Peyer's patch (tissue), 4 donors: Measurements from ENCODE around the gene GSTT4.

Experiments
- POLR2A ChIP-seq, 2 donors: fragments of 450-650 bp; IDR thresholded peaks; one replicate each; pipeline ENCODE4 v1.5.1; 2017; ENCODE audit warnings: antibody characterized with exemption in 2 of 2, mild to moderate bottlenecking in 2 of 2, moderate library complexity in 2 of 2
- TF ChIP-seq, protein P1 (sequence below), 6 experiments: fragments of 450-650 bp in 4 of 6; fragments of 200-600 bp in 2 of 6; sonication (generic) in 1 of 6; IDR thresholded peaks; one replicate each; pipeline ENCODE4 v1.5.1; 2017 to 2019; ENCODE audit warnings: antibody characterized with exemption in 6 of 6, mild to moderate bottlenecking in 3 of 6, moderate library complexity in 1 of 6

DNA sequence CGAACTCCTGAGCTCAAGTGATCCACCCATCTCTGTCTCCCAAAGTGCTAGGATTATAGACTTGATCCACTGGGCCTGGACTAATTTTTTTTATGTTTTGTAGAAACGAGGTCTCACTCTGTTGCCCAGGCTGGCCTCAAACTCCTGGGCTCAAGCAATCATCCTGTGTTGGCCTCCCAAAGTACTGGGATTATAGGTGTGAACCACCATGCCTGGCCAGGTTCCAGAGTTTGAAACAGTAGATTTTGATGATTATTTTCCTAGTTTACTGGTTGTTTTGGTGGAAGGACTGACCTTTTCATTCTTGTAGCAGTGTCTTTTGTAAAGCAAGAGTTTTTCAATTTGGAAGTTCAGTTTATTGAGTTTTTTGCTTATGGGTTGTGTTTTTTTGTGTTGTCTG, 20.8 kb upstream of the GSTT4 start:
- TF ChIP-seq, protein P1, sequence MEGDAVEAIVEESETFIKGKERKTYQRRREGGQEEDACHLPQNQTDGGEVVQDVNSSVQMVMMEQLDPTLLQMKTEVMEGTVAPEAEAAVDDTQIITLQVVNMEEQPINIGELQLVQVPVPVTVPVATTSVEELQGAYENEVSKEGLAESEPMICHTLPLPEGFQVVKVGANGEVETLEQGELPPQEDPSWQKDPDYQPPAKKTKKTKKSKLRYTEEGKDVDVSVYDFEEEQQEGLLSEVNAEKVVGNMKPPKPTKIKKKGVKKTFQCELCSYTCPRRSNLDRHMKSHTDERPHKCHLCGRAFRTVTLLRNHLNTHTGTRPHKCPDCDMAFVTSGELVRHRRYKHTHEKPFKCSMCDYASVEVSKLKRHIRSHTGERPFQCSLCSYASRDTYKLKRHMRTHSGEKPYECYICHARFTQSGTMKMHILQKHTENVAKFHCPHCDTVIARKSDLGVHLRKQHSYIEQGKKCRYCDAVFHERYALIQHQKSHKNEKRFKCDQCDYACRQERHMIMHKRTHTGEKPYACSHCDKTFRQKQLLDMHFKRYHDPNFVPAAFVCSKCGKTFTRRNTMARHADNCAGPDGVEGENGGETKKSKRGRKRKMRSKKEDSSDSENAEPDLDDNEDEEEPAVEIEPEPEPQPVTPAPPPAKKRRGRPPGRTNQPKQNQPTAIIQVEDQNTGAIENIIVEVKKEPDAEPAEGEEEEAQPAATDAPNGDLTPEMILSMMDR (IDR thresholded peaks at IDR 0.05) = no peak
- TF ChIP-seq POLR2A (IDR thresholded peaks at IDR 0.05) = no peak
